LNCAP (cell line): ENCODE data around the gene FUT8.

ENCODE experiments used
- CTCF ChIP-seq: fragments of 450-650 bp; IDR thresholded peaks from 2 replicates; pipeline ENCODE4 v1.5.1; 2017; ENCODE audit warnings: mild to moderate bottlenecking

The FUT8 gene

GRCh38 chr14:65476942-65477318 lies 64.4 kb downstream of the FUT8 start:
- no peak for TF ChIP-seq CTCF

GRCh38 chr14:65478017-65478416 lies 65.5 kb downstream of the FUT8 start:
- TF ChIP-seq CTCF: no peak

GRCh38 chr14:65478596-65478995 lies 66.1 kb downstream of the FUT8 start:
- TF ChIP-seq CTCF: no peak

- no peak for TF ChIP-seq CTCF
Observed at GRCh38 chr14:65479386-65479785, 66.9 kb downstream of the FUT8 start.

- no peak for TF ChIP-seq CTCF
Observed at GRCh38 chr14:65482757-65483438, 70.4 kb downstream of the FUT8 start.

GRCh38 chr14:65483647-65484046 lies 71.1 kb downstream of the FUT8 start:
- no peak for TF ChIP-seq CTCF

GRCh38 chr14:65485516-65485915 lies 73.0 kb downstream of the FUT8 start:
- TF ChIP-seq CTCF: no peak

- TF ChIP-seq CTCF: peak; percentile 18; the same call in 1 of the 2 replicates
Observed at GRCh38 chr14:65486863-65487262, 74.3 kb downstream of the FUT8 start.
